PC-3 (cell line): Measurements from ENCODE around the gene EMSY. TPM values are rescaled to one million over a fixed set of nuclear protein-coding genes. Genes with fewer than 3 reads are reported as not detected.
A peak's percentile ranks its signal among the peaks of the same experiment; 100 is the strongest.

Experiments used
- ATAC-seq: fragments of 200-7000 bp; cut with Tn5 transposase; 2 replicates; pipeline ENCODE4 v1.9.1; 2020; ENCODE audit warnings: mild to moderate bottlenecking, moderate library complexity
- BruUV-seq: library from RNA; stranded (reverse); fragments of 400-500 nt; replicated peaks from 2 replicates; lab custom pipeline; 2021; lab: Mats Ljungman, UMichigan
- CTCF ChIA-PET: fragments of 300-600 bp; sonication (Branson Sonifier 250); formaldehyde crosslinking; loops from one replicate; lab custom pipeline; 2022; ENCODE audit warnings: antibody characterized with exemption; lab: Charles Lee
- POLR2A ChIA-PET: fragments of 300-600 bp; sonication (Branson Sonifier 250); formaldehyde crosslinking; loops from one replicate; lab custom pipeline; 2022; ENCODE audit warnings: antibody characterized with exemption; ENCODE audit not compliant: unreplicated experiment; lab: Charles Lee
- DNase-seq: peaks from one replicate; pipeline ENCODE4 v3.0.0-alpha.2; 2015
- H2AFZ ChIP-seq: fragments of 300-600 bp; sonication (generic); 2 replicates; pipeline ENCODE4 v1.6.0; 2016; ENCODE audit warnings: antibody characterized with exemption, low read length
- H3F3A ChIP-seq: fragments of 300-600 bp; sonication (generic); one replicate; pipeline ENCODE4 v1.6.0; 2017; ENCODE audit warnings: antibody characterized with exemption, low read length, control low read depth, mild to moderate bottlenecking; ENCODE audit not compliant: unreplicated experiment
- H3K27ac ChIP-seq: fragments of 300-600 bp; sonication (generic); 2 replicates; pipeline ENCODE4 v1.5.1; 2016; ENCODE audit warnings: mild to moderate bottlenecking, low read length
- H3K27me3 ChIP-seq: fragments of 300-600 bp; sonication (generic); 2 replicates; pipeline ENCODE4 v1.6.1; 2016; ENCODE audit warnings: low read length, mixed read lengths
- H3K36me3 ChIP-seq: fragments of 300-600 bp; sonication (generic); 2 replicates; pipeline ENCODE4 v1.6.1; 2016; ENCODE audit warnings: low read depth, mixed run types, low read length, mixed read lengths
- H3K4me1 ChIP-seq: fragments of 300-600 bp; sonication (generic); 2 replicates; pipeline ENCODE4 v1.5.1; 2016; ENCODE audit warnings: low read length; ENCODE audit not compliant: insufficient read depth
- H3K4me2 ChIP-seq: fragments of 300-600 bp; sonication (generic); 2 replicates; pipeline ENCODE4 v1.6.0; 2016; ENCODE audit warnings: low read length
- H3K4me3 ChIP-seq: fragments of 300-600 bp; sonication (generic); 2 replicates; pipeline ENCODE4 v1.5.1; 2016; ENCODE audit warnings: mild to moderate bottlenecking, low read length, mixed read lengths
- H3K79me2 ChIP-seq: fragments of 300-600 bp; sonication (generic); 2 replicates; pipeline ENCODE4 v1.6.1; 2017; ENCODE audit warnings: low read length, mixed read lengths
- H3K9ac ChIP-seq: fragments of 300-600 bp; sonication (generic); 2 replicates; pipeline ENCODE4 v1.6.0; 2016; ENCODE audit warnings: mild to moderate bottlenecking, low read length
- H3K9me2 ChIP-seq: fragments of 300-600 bp; sonication (generic); replicated peaks from 2 replicates; pipeline ENCODE4 v1.6.1; 2016; ENCODE audit warnings: mixed run types, low read length, mixed read lengths
- H3K9me3 ChIP-seq: fragments of 300-600 bp; sonication (generic); 2 replicates; pipeline ENCODE4 v1.6.1; 2016; ENCODE audit warnings: low read length, mixed read lengths
- H4K20me1 ChIP-seq: fragments of 300-600 bp; sonication (generic); 2 replicates; pipeline ENCODE4 v1.6.1; 2016; ENCODE audit warnings: low read length, mixed read lengths
- EZH2 ChIP-seq: fragments of 300-600 bp; sonication (generic); IDR thresholded peaks from one replicate; pipeline ENCODE4 v1.6.1; 2017; ENCODE audit warnings: antibody characterized with exemption, mild to moderate bottlenecking, low read length; ENCODE audit not compliant: unreplicated experiment
- EZH2phosphoT487 ChIP-seq: fragments of 300-600 bp; sonication (generic); IDR thresholded peaks from 2 replicates; pipeline ENCODE4 v1.6.1; 2018; ENCODE audit warnings: mild to moderate bottlenecking, antibody characterized with exemption, low read length, borderline replicate concordance
- intact Hi-C: fragments of 100-400 bp; cut with micrococcal nuclease; formaldehyde crosslinking; loops from 2 replicates; pipeline ENCODE4 v1.9.0; 2023
- total RNA-seq: library from RNA; depleted of rRNA; stranded (reverse); fragments of >200 nt; gene quantifications from 2 replicates; pipeline ENCODE4 v1.2.3, GENCODE V29; 2014
- TF ChIP-seq, protein P1 (sequence below): fragments of 300-600 bp; sonication (generic); conservative IDR thresholded peaks from 2 replicates; pipeline ENCODE4 v1.5.1; 2017; ENCODE audit warnings: antibody characterized with exemption, low read depth, mild to moderate bottlenecking, low read length

The EMSY gene
- total RNA-seq, 1 experiment from 2014 or later: 51.1 TPM

DNA sequence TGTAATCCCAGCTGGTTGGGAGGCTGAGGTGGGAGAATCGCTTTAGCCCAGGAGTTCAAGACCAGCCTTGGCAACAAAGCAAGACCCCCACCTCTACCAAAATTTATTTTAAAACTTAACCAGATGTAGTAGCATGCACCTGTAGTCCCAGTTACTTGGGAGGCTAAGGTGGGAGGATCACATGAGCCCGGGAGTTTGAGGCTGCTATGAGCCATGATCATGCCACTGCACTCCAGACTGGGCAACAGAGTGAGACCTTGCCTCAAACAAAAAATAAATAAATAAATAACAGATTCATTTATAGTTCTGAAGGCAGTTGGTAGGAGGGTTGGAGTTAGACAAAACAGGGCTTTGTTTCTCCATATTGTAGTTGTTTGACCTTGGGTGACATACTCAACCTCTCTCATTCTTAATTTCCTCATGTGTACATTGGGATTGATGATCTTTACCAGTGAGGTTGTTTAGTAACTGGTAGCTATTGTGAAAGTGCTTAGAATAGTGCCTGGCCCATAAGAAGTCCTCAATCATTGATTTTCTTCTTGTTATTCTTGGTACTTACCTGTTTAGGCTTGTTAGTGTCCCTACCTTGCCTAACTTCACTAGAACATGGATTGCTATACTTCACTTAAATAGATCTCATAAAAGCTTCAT is 79.1 kb downstream of the EMSY start:
- no peaks in the 10 kb centered on the region for H4K20me1 ChIP-seq
- H3K9me2 ChIP-seq: no peaks in the 10 kb centered on the region
- H2AFZ ChIP-seq: no peak overlapping the region
- no peaks in the 10 kb centered on the region for H3K79me2 ChIP-seq
- no peaks in the 10 kb centered on the region for H3F3A ChIP-seq
- H3K27me3 ChIP-seq: no peaks in the 10 kb centered on the region
- peaks cover 44% of the 10 kb centered on the region for H3K36me3 ChIP-seq
- TF ChIP-seq EZH2phosphoT487 (no peak), EZH2 (no peak)
- TF ChIP-seq, protein P1, sequence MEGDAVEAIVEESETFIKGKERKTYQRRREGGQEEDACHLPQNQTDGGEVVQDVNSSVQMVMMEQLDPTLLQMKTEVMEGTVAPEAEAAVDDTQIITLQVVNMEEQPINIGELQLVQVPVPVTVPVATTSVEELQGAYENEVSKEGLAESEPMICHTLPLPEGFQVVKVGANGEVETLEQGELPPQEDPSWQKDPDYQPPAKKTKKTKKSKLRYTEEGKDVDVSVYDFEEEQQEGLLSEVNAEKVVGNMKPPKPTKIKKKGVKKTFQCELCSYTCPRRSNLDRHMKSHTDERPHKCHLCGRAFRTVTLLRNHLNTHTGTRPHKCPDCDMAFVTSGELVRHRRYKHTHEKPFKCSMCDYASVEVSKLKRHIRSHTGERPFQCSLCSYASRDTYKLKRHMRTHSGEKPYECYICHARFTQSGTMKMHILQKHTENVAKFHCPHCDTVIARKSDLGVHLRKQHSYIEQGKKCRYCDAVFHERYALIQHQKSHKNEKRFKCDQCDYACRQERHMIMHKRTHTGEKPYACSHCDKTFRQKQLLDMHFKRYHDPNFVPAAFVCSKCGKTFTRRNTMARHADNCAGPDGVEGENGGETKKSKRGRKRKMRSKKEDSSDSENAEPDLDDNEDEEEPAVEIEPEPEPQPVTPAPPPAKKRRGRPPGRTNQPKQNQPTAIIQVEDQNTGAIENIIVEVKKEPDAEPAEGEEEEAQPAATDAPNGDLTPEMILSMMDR: no peak
- no TSS peak for BruUV-seq
- no peak for ATAC-seq
- H3K4me2 ChIP-seq: peak overlapping the region; percentile 75
- H3K27ac ChIP-seq: peak overlapping the region; percentile 95
- peak overlapping the region; percentile 35; the same call in 1 of the 2 replicates for H3K4me3 ChIP-seq
- peak; percentile 12 for DNase-seq
- ChIA-PET CTCF (no interaction called here), POLR2A (interaction anchor here (0.6 to 0.7 kb wide), 4 partner anchors 15 to 543 kb away, joined by 3 to 14 read pairs (median 4); partner anchors contain the start of gene CAPN5)
- intact Hi-C loops: no loop called here
- no peaks in the 10 kb centered on the region for H3K9me3 ChIP-seq
- peak overlapping the region; percentile 74 for H3K9ac ChIP-seq
- H3K4me1 ChIP-seq: peaks cover 42% of the 10 kb centered on the region

DNA sequence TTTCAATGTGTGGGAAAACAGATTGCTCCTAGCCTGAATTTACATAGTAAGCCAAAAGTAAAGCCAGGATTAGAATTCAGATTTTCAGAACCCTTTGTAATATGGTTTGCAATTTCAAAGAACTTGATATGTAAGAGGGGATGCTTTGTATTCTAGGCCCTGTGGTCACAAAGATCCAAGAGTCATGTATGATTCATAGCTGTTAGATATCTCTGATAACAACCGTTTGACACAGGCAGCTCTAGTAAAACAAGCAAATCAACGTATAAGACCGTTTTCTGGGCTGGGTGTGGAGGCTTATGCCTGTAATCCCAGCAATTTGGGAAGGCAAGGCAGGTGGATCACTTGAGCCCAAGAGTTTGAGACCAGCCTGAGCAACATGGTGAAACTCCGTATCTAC is 79.6 kb downstream of the EMSY start:
- Histone ChIP-seq H3F3A (no peaks in the 10 kb centered on the region), H3K9me3 (no peaks in the 10 kb centered on the region), H3K9ac (peak overlapping the region; percentile 74), H4K20me1 (no peaks in the 10 kb centered on the region), H3K27me3 (no peaks in the 10 kb centered on the region), H3K27ac (peak overlapping the region; percentile 95), H3K36me3 (peaks cover 46% of the 10 kb centered on the region), H3K4me3 (peak overlapping the region; percentile 35; the same call in 1 of the 2 replicates), H3K79me2 (no peaks in the 10 kb centered on the region), H3K4me1 (peaks cover 42% of the 10 kb centered on the region), H3K4me2 (peak overlapping the region; percentile 75), H2AFZ (no peak overlapping the region), H3K9me2 (no peaks in the 10 kb centered on the region)
- intact Hi-C loops: no loop called here
- TF ChIP-seq EZH2 (no peak), EZH2phosphoT487 (no peak)
- TF ChIP-seq, protein P1: no peak
- BruUV-seq: no TSS peak
- DNase-seq: peak; percentile 84
- peak; percentile 74 for ATAC-seq
- ChIA-PET POLR2A (interaction anchor here (0.6 to 0.7 kb wide), 2 partner anchors 15 to 542 kb away, joined by 3 to 4 read pairs; partner anchors contain the start of gene CAPN5), CTCF (interaction anchor here (0.6 kb wide), 1 partner anchor 206 kb away, joined by 3 read pairs; no protein-coding TSS in a partner anchor)
